Measurements from ENCODE around the gene FAM117A.

FAM117A gene

GRCh38 chr17:49756323-49757150 is 7.4 kb downstream of the FAM117A start:
- no peaks in the 10 kb centered on the region for H3K9me3 Mint-ChIP-seq (ENCODE audit: low read depth)
- peak overlapping the region; percentile 61 for H3K27ac Mint-ChIP-seq
- no peak overlapping the region for H3K4me3 Mint-ChIP-seq
- H3K27me3 Mint-ChIP-seq: no peaks in the 10 kb centered on the region
- H3K4me1 Mint-ChIP-seq (ENCODE audit: low read depth): peaks cover 83% of the 10 kb centered on the region
- H3K36me3 Mint-ChIP-seq: no peaks in the 10 kb centered on the region

GRCh38 chr17:49755663-49756283 is 8.2 kb downstream of the FAM117A start:
- Mint-ChIP-seq H3K4me3 (no peak overlapping the region), H3K36me3 (no peaks in the 10 kb centered on the region), H3K4me1 (ENCODE audit: low read depth) (peaks cover 77% of the 10 kb centered on the region), H3K27me3 (no peaks in the 10 kb centered on the region), H3K9me3 (ENCODE audit: low read depth) (no peaks in the 10 kb centered on the region), H3K27ac (peak overlapping the region; percentile 61)

- Mint-ChIP-seq H3K4me3 (no peak overlapping the region), H3K27ac (peak overlapping the region; percentile 81), H3K4me1 (ENCODE audit: low read depth) (peaks cover 71% of the 10 kb centered on the region), H3K9me3 (ENCODE audit: low read depth) (no peaks in the 10 kb centered on the region), H3K36me3 (no peaks in the 10 kb centered on the region), H3K27me3 (no peaks in the 10 kb centered on the region)
Measured at GRCh38 chr17:49753959-49754391, 10.0 kb downstream of the FAM117A start.

- no peaks in the 10 kb centered on the region for H3K9me3 Mint-ChIP-seq (ENCODE audit: low read depth)
- no peaks in the 10 kb centered on the region for H3K27me3 Mint-ChIP-seq
- H3K36me3 Mint-ChIP-seq: no peaks in the 10 kb centered on the region
- H3K4me1 Mint-ChIP-seq (ENCODE audit: low read depth): peaks cover 76% of the 10 kb centered on the region
- no peak overlapping the region for H3K4me3 Mint-ChIP-seq
- peak overlapping the region; percentile 91 for H3K27ac Mint-ChIP-seq
Measured at GRCh38 chr17:49752508-49752907, 11.4 kb downstream of the FAM117A start.

- H3K27me3 Mint-ChIP-seq: no peaks in the 10 kb centered on the region
- no peaks in the 10 kb centered on the region for H3K36me3 Mint-ChIP-seq
- peaks cover 79% of the 10 kb centered on the region for H3K4me1 Mint-ChIP-seq (ENCODE audit: low read depth)
- H3K9me3 Mint-ChIP-seq (ENCODE audit: low read depth): no peaks in the 10 kb centered on the region
- no peak overlapping the region for H3K4me3 Mint-ChIP-seq
- peak overlapping the region; percentile 94 for H3K27ac Mint-ChIP-seq
Measured at GRCh38 chr17:49749730-49750129, 14.2 kb downstream of the FAM117A start.

- H3K4me1 Mint-ChIP-seq (ENCODE audit: low read depth): peaks cover 76% of the 10 kb centered on the region
- H3K27ac Mint-ChIP-seq: peak overlapping the region; percentile 94
- peak overlapping the region; percentile 72 for H3K4me3 Mint-ChIP-seq
- H3K9me3 Mint-ChIP-seq (ENCODE audit: low read depth): no peaks in the 10 kb centered on the region
- H3K36me3 Mint-ChIP-seq: no peaks in the 10 kb centered on the region
- H3K27me3 Mint-ChIP-seq: no peaks in the 10 kb centered on the region
Measured at GRCh38 chr17:49748791-49749190, 15.1 kb downstream of the FAM117A start.

- peak overlapping the region; percentile 72 for H3K4me3 Mint-ChIP-seq
- H3K27me3 Mint-ChIP-seq: no peaks in the 10 kb centered on the region
- peak overlapping the region; percentile 94 for H3K27ac Mint-ChIP-seq
- no peaks in the 10 kb centered on the region for H3K36me3 Mint-ChIP-seq
- H3K9me3 Mint-ChIP-seq (ENCODE audit: low read depth): no peaks in the 10 kb centered on the region
- H3K4me1 Mint-ChIP-seq (ENCODE audit: low read depth): peaks cover 74% of the 10 kb centered on the region
Measured at GRCh38 chr17:49748223-49748622, 15.7 kb downstream of the FAM117A start.

- H3K4me1 Mint-ChIP-seq (ENCODE audit: low read depth): peaks cover 75% of the 10 kb centered on the region
- H3K27me3 Mint-ChIP-seq: no peaks in the 10 kb centered on the region
- H3K36me3 Mint-ChIP-seq: no peaks in the 10 kb centered on the region
- peak overlapping the region; percentile 94 for H3K27ac Mint-ChIP-seq
- peak overlapping the region; percentile 72 for H3K4me3 Mint-ChIP-seq
- H3K9me3 Mint-ChIP-seq (ENCODE audit: low read depth): no peaks in the 10 kb centered on the region
Measured at GRCh38 chr17:49747632-49748031, 16.3 kb downstream of the FAM117A start.

GRCh38 chr17:49746791-49747490 is 17.0 kb downstream of the FAM117A start:
- no peaks in the 10 kb centered on the region for H3K36me3 Mint-ChIP-seq
- peaks cover 75% of the 10 kb centered on the region for H3K4me1 Mint-ChIP-seq (ENCODE audit: low read depth)
- peak overlapping the region; percentile 94 for H3K27ac Mint-ChIP-seq
- no peaks in the 10 kb centered on the region for H3K27me3 Mint-ChIP-seq
- H3K4me3 Mint-ChIP-seq: peak overlapping the region; percentile 72
- no peaks in the 10 kb centered on the region for H3K9me3 Mint-ChIP-seq (ENCODE audit: low read depth)

- Mint-ChIP-seq H3K9me3 (ENCODE audit: low read depth) (no peaks in the 10 kb centered on the region), H3K27me3 (no peaks in the 10 kb centered on the region), H3K36me3 (peaks cover 2% of the 10 kb centered on the region), H3K27ac (peak overlapping the region; percentile 94), H3K4me3 (peak overlapping the region; percentile 72), H3K4me1 (ENCODE audit: low read depth) (peaks cover 87% of the 10 kb centered on the region)
Measured at GRCh38 chr17:49745175-49746139, 18.5 kb downstream of the FAM117A start.

- peaks cover 5% of the 10 kb centered on the region for H3K36me3 Mint-ChIP-seq
- peak overlapping the region; percentile 91 for H3K4me3 Mint-ChIP-seq
- peaks cover 91% of the 10 kb centered on the region for H3K4me1 Mint-ChIP-seq (ENCODE audit: low read depth)
- H3K27me3 Mint-ChIP-seq: no peaks in the 10 kb centered on the region
- no peaks in the 10 kb centered on the region for H3K9me3 Mint-ChIP-seq (ENCODE audit: low read depth)
- peak overlapping the region; percentile 99 for H3K27ac Mint-ChIP-seq
Measured at GRCh38 chr17:49742166-49742638, 21.7 kb downstream of the FAM117A start.

- Mint-ChIP-seq H3K27me3 (no peaks in the 10 kb centered on the region), H3K4me1 (ENCODE audit: low read depth) (peaks cover 91% of the 10 kb centered on the region), H3K36me3 (peaks cover 5% of the 10 kb centered on the region), H3K4me3 (peak overlapping the region; percentile 91), H3K27ac (peak overlapping the region; percentile 99), H3K9me3 (ENCODE audit: low read depth) (no peaks in the 10 kb centered on the region)
Measured at GRCh38 chr17:49741692-49742076, 22.2 kb downstream of the FAM117A start.

- Mint-ChIP-seq H3K36me3 (peaks cover 5% of the 10 kb centered on the region), H3K9me3 (ENCODE audit: low read depth) (no peaks in the 10 kb centered on the region), H3K4me1 (ENCODE audit: low read depth) (peaks cover 90% of the 10 kb centered on the region), H3K4me3 (peak overlapping the region; percentile 91), H3K27ac (peak overlapping the region; percentile 99), H3K27me3 (no peaks in the 10 kb centered on the region)
Measured at GRCh38 chr17:49741009-49741691, 22.8 kb downstream of the FAM117A start.

Data from activated naive CD8-positive, alpha-beta T cell (primary cell).